Natural killer cell (primary cell): ENCODE measurements around the gene SAE1. TPM values are rescaled to one million over a fixed set of nuclear protein-coding genes. Genes with fewer than 3 reads are reported as not detected.

Source experiments
- ATAC-seq, 3 donors: fragments of 150-1000 bp in 2 of 3; fragments of 200-7000 bp in 1 of 3; cut with Tn5 transposase; 1 replicate in 1 of 3; 2 replicates in 2 of 3; pipeline ENCODE4 v1.10.0; 2021; ENCODE audit warnings: mild to moderate bottlenecking in 2 of 3, moderate library complexity in 2 of 3
- DNase-seq, 2 donors: peaks; one replicate each; pipeline versions ENCODE4 v3.0.0 to v3.0.0-alpha.2; 2013 to 2021; ENCODE audit warnings: mixed read lengths in 1 of 2
- H3K27ac ChIP-seq: one replicate; pipeline ENCODE4 v1.5.1; 2013; ENCODE audit warnings: mild to moderate bottlenecking, low read length
- H3K27me3 ChIP-seq: one replicate; pipeline ENCODE4 v1.6.1; 2013; ENCODE audit warnings: low read length; ENCODE audit not compliant: control insufficient read depth, insufficient read depth
- H3K36me3 ChIP-seq: one replicate; pipeline ENCODE4 v1.6.1; 2013; ENCODE audit warnings: low read length; ENCODE audit not compliant: control insufficient read depth, insufficient read depth
- H3K4me1 ChIP-seq: one replicate; pipeline ENCODE4 v1.6.1; 2013; ENCODE audit warnings: low read length; ENCODE audit not compliant: control insufficient read depth, insufficient read depth
- H3K4me3 ChIP-seq: one replicate; pipeline ENCODE4 v1.5.1; 2013; ENCODE audit warnings: low read length
- H3K9me3 ChIP-seq: one replicate; pipeline ENCODE4 v1.6.1; 2013; ENCODE audit warnings: low read length; ENCODE audit not compliant: control insufficient read depth, insufficient read depth
- H3K27ac Mint-ChIP-seq, 2 donors: one replicate each; pipeline ENCODE4 v1.8.0; 2022; ENCODE audit warnings: mild to moderate bottlenecking in 2 of 2, mixed read lengths in 2 of 2, moderate library complexity in 1 of 2
- H3K27me3 Mint-ChIP-seq, 2 donors: one replicate each; pipeline ENCODE4 v1.8.0; 2022; ENCODE audit warnings: low read depth in 2 of 2, mixed read lengths in 2 of 2
- H3K36me3 Mint-ChIP-seq: one replicate; pipeline ENCODE4 v1.8.0; 2022; ENCODE audit warnings: mixed read lengths
- H3K4me1 Mint-ChIP-seq, 2 donors: one replicate each; pipeline ENCODE4 v1.8.0; 2022; ENCODE audit warnings: mixed read lengths in 2 of 2
- H3K4me3 Mint-ChIP-seq: one replicate; pipeline ENCODE4 v1.8.0; 2022; ENCODE audit warnings: mild to moderate bottlenecking, moderate library complexity, mixed read lengths
- H3K9me3 Mint-ChIP-seq, 2 donors: one replicate each; pipeline ENCODE4 v1.8.0; 2022; ENCODE audit warnings: mixed read lengths in 2 of 2
- WGBS: methylation state at CpG from one replicate; pipeline ENCODE4 v1.1.7; 2013; ENCODE audit warnings: missing lambda C conversion rate; ENCODE audit not compliant: insufficient coverage; 5-methylcytosine and 5-hydroxymethylcytosine counted together
- intact Hi-C: fragments of 100-400 bp; cut with micrococcal nuclease; formaldehyde crosslinking; loops from one replicate; pipeline ENCODE4 v1.14.2; 2022
- total RNA-seq, 4 donors: library from RNA; stranded (reverse); fragments of 120-200 nt in 1 of 4; gene quantifications; one replicate each; pipeline versions ENCODE4 v1.2.3 to v1.2.4, GENCODE V29; 2013 to 2022
- TF ChIP-seq, protein P1 (sequence below): fragments of 200-600 bp; IDR thresholded peaks from one replicate; pipeline ENCODE4 v1.8.0; 2022; ENCODE audit warnings: antibody characterized with exemption

SAE1 gene
- total RNA-seq, 3 donors from 2014 or later (not counting 1 experiment from before 2014, with no cell fraction given) = 42.5 to 49.3 (median 46.0) TPM

DNA sequence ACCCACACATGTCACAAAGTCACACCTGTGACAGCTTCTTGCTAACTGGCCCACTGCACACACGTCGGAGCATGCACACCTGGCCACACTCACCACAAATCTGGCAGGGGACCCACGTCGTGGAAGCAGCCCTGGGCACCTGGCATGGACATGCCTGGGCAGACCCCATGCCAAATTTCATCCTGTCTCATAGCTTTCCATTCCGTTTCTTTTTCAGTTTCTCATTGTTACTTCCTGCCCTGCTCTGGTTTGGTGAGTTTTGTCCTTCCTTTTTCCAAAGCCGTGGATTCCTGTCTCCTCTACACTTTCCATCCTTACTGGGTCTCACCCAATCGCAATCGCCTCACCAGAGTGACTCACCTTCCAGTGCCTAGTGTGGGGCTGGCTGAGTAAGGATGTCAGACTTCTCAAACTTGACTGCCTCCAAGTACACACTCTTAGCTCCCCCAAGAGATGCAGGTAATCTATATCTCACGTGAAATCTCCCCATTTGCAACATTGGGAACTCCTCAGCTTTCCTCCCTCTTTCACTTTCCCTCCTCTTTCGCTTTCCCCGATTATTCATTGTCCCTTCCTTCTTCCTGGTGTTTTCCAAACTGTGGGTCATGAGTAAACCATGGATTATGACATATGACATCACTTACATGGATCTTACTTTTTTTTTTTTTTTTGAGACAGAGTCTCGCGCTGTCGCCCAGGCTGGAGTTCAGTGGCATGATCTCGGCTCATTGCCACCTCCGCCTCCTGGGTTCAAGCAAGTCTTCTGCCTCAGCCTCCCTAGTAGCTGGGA lies 102.0 kb downstream of the SAE1 start:
- no peak overlapping the region for H3K4me3 ChIP-seq
- H3K36me3 ChIP-seq = no peaks in the 10 kb centered on the region
- intact Hi-C loops = no loop called here
- DNase-seq (peak in 1 of 2 donors; percentile 29), ATAC-seq (no peak)
- no peaks in the 10 kb centered on the region for H3K9me3 Mint-ChIP-seq
- H3K27ac Mint-ChIP-seq = peak overlapping the region; percentile 88 to 93
- peaks cover 18% of the 10 kb centered on the region in 2 donors for H3K4me1 Mint-ChIP-seq
- peaks cover 40% of the 10 kb centered on the region for H3K4me1 ChIP-seq
- H3K27ac ChIP-seq = no peak overlapping the region
- H3K27me3 ChIP-seq = no peaks in the 10 kb centered on the region
- no peaks in the 10 kb centered on the region for H3K9me3 ChIP-seq
- TF ChIP-seq, protein P1, sequence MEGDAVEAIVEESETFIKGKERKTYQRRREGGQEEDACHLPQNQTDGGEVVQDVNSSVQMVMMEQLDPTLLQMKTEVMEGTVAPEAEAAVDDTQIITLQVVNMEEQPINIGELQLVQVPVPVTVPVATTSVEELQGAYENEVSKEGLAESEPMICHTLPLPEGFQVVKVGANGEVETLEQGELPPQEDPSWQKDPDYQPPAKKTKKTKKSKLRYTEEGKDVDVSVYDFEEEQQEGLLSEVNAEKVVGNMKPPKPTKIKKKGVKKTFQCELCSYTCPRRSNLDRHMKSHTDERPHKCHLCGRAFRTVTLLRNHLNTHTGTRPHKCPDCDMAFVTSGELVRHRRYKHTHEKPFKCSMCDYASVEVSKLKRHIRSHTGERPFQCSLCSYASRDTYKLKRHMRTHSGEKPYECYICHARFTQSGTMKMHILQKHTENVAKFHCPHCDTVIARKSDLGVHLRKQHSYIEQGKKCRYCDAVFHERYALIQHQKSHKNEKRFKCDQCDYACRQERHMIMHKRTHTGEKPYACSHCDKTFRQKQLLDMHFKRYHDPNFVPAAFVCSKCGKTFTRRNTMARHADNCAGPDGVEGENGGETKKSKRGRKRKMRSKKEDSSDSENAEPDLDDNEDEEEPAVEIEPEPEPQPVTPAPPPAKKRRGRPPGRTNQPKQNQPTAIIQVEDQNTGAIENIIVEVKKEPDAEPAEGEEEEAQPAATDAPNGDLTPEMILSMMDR = no peak
- WGBS = 51% methylated on average over 16 of the region's 16 CpGs
- peaks cover 0 to 2% of the 10 kb centered on the region in 2 donors for H3K27me3 Mint-ChIP-seq
- no peaks in the 10 kb centered on the region for H3K36me3 Mint-ChIP-seq
- H3K4me3 Mint-ChIP-seq = peak overlapping the region; percentile 81

DNA sequence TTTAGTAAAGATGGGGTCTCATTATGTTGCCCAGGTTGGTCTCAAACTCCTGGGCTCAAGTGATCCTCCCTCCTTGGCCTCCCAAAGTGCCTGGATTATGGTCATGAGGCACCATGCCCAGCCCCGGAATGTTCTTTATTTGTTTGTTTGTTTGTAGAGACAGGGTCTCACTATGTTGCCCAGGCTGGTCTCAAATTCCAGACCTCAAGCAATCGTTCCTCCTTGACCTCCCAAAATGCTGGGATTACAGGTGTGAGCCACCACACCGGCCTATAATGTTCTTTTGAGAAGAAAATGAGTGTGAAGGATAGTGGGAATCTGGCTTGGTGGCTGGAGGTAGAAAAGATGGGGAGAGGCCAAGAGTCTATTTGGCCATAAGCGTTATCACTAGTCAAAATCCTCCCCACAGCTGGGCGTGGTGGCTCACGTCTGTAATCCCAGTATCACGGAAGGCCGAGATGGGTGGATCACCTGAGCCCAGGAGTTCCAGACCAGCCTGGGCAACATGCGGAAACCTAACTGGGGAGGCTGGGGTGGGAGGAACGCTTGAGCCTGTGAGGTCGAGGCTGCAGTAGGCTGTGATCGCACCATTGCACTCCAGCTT lies 105.5 kb downstream of the SAE1 start:
- 89% methylated on average over 12 of the region's 12 CpGs for WGBS
- H3K36me3 Mint-ChIP-seq = no peaks in the 10 kb centered on the region
- Histone ChIP-seq H3K27ac (no peak overlapping the region), H3K4me3 (no peak overlapping the region), H3K36me3 (no peaks in the 10 kb centered on the region), H3K27me3 (peaks cover 12% of the 10 kb centered on the region), H3K9me3 (no peaks in the 10 kb centered on the region), H3K4me1 (peaks cover 37% of the 10 kb centered on the region)
- peaks cover 0 to 6% of the 10 kb centered on the region in 2 donors for H3K27me3 Mint-ChIP-seq
- intact Hi-C loops = no loop called here
- H3K4me3 Mint-ChIP-seq = no peak overlapping the region
- peaks cover 22 to 23% of the 10 kb centered on the region in 2 donors for H3K4me1 Mint-ChIP-seq
- DNase-seq = no peak
- TF ChIP-seq, protein P1 = no peak
- no peak for ATAC-seq
- no peak overlapping the region for H3K27ac Mint-ChIP-seq
- no peaks in the 10 kb centered on the region for H3K9me3 Mint-ChIP-seq

DNA sequence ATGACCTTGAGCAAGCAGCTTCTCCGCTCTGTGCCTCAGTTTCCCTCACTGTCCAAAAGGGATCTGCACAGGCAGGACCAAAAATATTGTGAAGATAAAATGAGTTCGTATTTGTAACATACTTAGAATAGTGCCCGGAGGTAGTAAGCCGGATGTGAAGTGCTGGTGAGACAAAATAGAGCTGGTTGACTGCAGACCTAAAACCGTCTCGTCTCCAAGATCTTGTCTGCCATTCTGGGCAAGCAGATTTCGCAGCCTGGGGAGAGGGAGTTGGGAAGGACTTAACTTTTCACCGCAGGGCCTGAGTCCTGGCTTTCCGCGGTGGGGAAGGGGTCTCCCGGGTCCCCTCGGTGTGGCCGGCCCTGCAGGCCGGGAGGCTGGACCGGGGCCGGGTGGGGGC lies 108.5 kb downstream of the SAE1 start:
- H3K27me3 ChIP-seq = peaks cover 14% of the 10 kb centered on the region
- no peaks in the 10 kb centered on the region for H3K36me3 Mint-ChIP-seq
- H3K36me3 ChIP-seq = no peaks in the 10 kb centered on the region
- intact Hi-C loops = no loop called here
- H3K27me3 Mint-ChIP-seq = peaks cover 0 to 7% of the 10 kb centered on the region in 2 donors
- H3K27ac ChIP-seq = no peak overlapping the region
- H3K9me3 Mint-ChIP-seq = no peaks in the 10 kb centered on the region
- peak overlapping the region; percentile 60 to 86 for H3K27ac Mint-ChIP-seq
- H3K4me1 ChIP-seq = peaks cover 42% of the 10 kb centered on the region
- ATAC-seq = no peak
- TF ChIP-seq, protein P1 = no peak
- peaks cover 5 to 6% of the 10 kb centered on the region in 2 donors for H3K4me1 Mint-ChIP-seq
- H3K9me3 ChIP-seq = no peaks in the 10 kb centered on the region
- H3K4me3 ChIP-seq = no peak overlapping the region
- 9% methylated on average over 16 of the region's 16 CpGs for WGBS
- H3K4me3 Mint-ChIP-seq = peak overlapping the region; percentile 84
- DNase-seq = peak in 1 of 2 donors; percentile 63
